Measurements from ENCODE around the gene CHMP1B.
"Not testable (repeated sequence)": the region's sequence is repeated elsewhere in the genome, so short reads cannot be mapped to it uniquely, and the experiment has no call there.

Gene CHMP1B

GRCh38 chr18:11850821-11851145, 430 bp upstream of the CHMP1B start:
- Mint-ChIP-seq H3K27ac (peak overlapping the region; percentile 100), H3K4me1 (ENCODE audit: low read depth) (peaks cover 25% of the 10 kb centered on the region), H3K9me3 (no peaks in the 10 kb centered on the region), H3K36me3 (ENCODE audit: low read depth) (peaks cover 3% of the 10 kb centered on the region), H3K4me3 (peak overlapping the region; percentile 100), H3K27me3 (ENCODE audit: low read depth) (no peaks in the 10 kb centered on the region)

- H3K36me3 Mint-ChIP-seq (ENCODE audit: low read depth): peaks cover 3% of the 10 kb centered on the region
- H3K4me1 Mint-ChIP-seq (ENCODE audit: low read depth): peaks cover 25% of the 10 kb centered on the region
- H3K4me3 Mint-ChIP-seq: peak overlapping the region; percentile 100
- no peaks in the 10 kb centered on the region for H3K27me3 Mint-ChIP-seq (ENCODE audit: low read depth)
- peak overlapping the region; percentile 100 for H3K27ac Mint-ChIP-seq
- H3K9me3 Mint-ChIP-seq: no peaks in the 10 kb centered on the region
These were observed 659 bp downstream of the CHMP1B start for GRCh38 chr18:11851806-11852337.

- not testable (repeated sequence) for H3K4me3 Mint-ChIP-seq; H3K36me3 Mint-ChIP-seq (ENCODE audit: low read depth); H3K27me3 Mint-ChIP-seq (ENCODE audit: low read depth); H3K9me3 Mint-ChIP-seq; H3K27ac Mint-ChIP-seq
- H3K4me1 Mint-ChIP-seq (ENCODE audit: low read depth): peaks cover 24% of the 10 kb centered on the region
These were observed 3.3 kb downstream of the CHMP1B start for GRCh38 chr18:11854554-11854953.

GRCh38 chr18:11857177-11857887, 6.1 kb downstream of the CHMP1B start:
- Mint-ChIP-seq H3K4me3 (no peak overlapping the region), H3K27me3 (ENCODE audit: low read depth) (no peaks in the 10 kb centered on the region), H3K9me3 (no peaks in the 10 kb centered on the region), H3K4me1 (ENCODE audit: low read depth) (peaks cover 6% of the 10 kb centered on the region), H3K36me3 (ENCODE audit: low read depth) (no peaks in the 10 kb centered on the region), H3K27ac (no peak overlapping the region)

GRCh38 chr18:11859282-11859830, 8.1 kb downstream of the CHMP1B start:
- Mint-ChIP-seq H3K4me1 (ENCODE audit: low read depth) (peaks cover 2% of the 10 kb centered on the region), H3K27me3 (ENCODE audit: low read depth) (no peaks in the 10 kb centered on the region), H3K9me3 (no peaks in the 10 kb centered on the region), H3K27ac (no peak overlapping the region), H3K4me3 (no peak overlapping the region), H3K36me3 (ENCODE audit: low read depth) (no peaks in the 10 kb centered on the region)

- H3K27ac Mint-ChIP-seq: no peak overlapping the region
- H3K4me3 Mint-ChIP-seq: no peak overlapping the region
These were observed 8.7 kb downstream of the CHMP1B start for GRCh38 chr18:11859903-11860407.

GRCh38 chr18:11860594-11861450, 9.6 kb downstream of the CHMP1B start:
- H3K27ac Mint-ChIP-seq: peak overlapping the region; percentile 3
- H3K4me3 Mint-ChIP-seq: no peak overlapping the region
- H3K9me3 Mint-ChIP-seq: no peaks in the 10 kb centered on the region
- no peaks in the 10 kb centered on the region for H3K27me3 Mint-ChIP-seq (ENCODE audit: low read depth)
- H3K36me3 Mint-ChIP-seq (ENCODE audit: low read depth): no peaks in the 10 kb centered on the region
- no peaks in the 10 kb centered on the region for H3K4me1 Mint-ChIP-seq (ENCODE audit: low read depth)

More at GRCh38 chr18:11859903-11860407, 8.7 kb downstream of the CHMP1B start:
- H3K9me3 Mint-ChIP-seq: no peaks in the 10 kb centered on the region
- no peaks in the 10 kb centered on the region for H3K27me3 Mint-ChIP-seq (ENCODE audit: low read depth)
- H3K4me1 Mint-ChIP-seq (ENCODE audit: low read depth): no peaks in the 10 kb centered on the region
- H3K36me3 Mint-ChIP-seq (ENCODE audit: low read depth): no peaks in the 10 kb centered on the region

- Mint-ChIP-seq H3K4me3 (no peak overlapping the region), H3K9me3 (no peaks in the 10 kb centered on the region), H3K27ac (no peak overlapping the region), H3K27me3 (ENCODE audit: low read depth) (no peaks in the 10 kb centered on the region), H3K4me1 (ENCODE audit: low read depth) (no peaks in the 10 kb centered on the region), H3K36me3 (ENCODE audit: low read depth) (no peaks in the 10 kb centered on the region)
These were observed 10.5 kb downstream of the CHMP1B start for GRCh38 chr18:11861583-11862288.

GRCh38 chr18:11862468-11863137, 11.4 kb downstream of the CHMP1B start:
- Mint-ChIP-seq H3K4me1 (ENCODE audit: low read depth) (no peaks in the 10 kb centered on the region), H3K27me3 (ENCODE audit: low read depth) (no peaks in the 10 kb centered on the region), H3K36me3 (ENCODE audit: low read depth) (no peaks in the 10 kb centered on the region), H3K27ac (no peak overlapping the region), H3K9me3 (no peaks in the 10 kb centered on the region), H3K4me3 (no peak overlapping the region)

- Mint-ChIP-seq H3K36me3 (ENCODE audit: low read depth) (no peaks in the 10 kb centered on the region), H3K27ac (no peak overlapping the region), H3K4me1 (ENCODE audit: low read depth) (no peaks in the 10 kb centered on the region), H3K27me3 (ENCODE audit: low read depth) (no peaks in the 10 kb centered on the region), H3K4me3 (no peak overlapping the region), H3K9me3 (no peaks in the 10 kb centered on the region)
These were observed 13.3 kb downstream of the CHMP1B start for GRCh38 chr18:11864471-11864870.

- no peaks in the 10 kb centered on the region for H3K9me3 Mint-ChIP-seq
- H3K4me1 Mint-ChIP-seq (ENCODE audit: low read depth): no peaks in the 10 kb centered on the region
- no peaks in the 10 kb centered on the region for H3K36me3 Mint-ChIP-seq (ENCODE audit: low read depth)
- no peak overlapping the region for H3K27ac Mint-ChIP-seq
- no peak overlapping the region for H3K4me3 Mint-ChIP-seq
- no peaks in the 10 kb centered on the region for H3K27me3 Mint-ChIP-seq (ENCODE audit: low read depth)
These were observed 13.9 kb downstream of the CHMP1B start for GRCh38 chr18:11865071-11865470.

- peaks cover 2% of the 10 kb centered on the region for H3K27me3 Mint-ChIP-seq (ENCODE audit: low read depth)
- H3K9me3 Mint-ChIP-seq: no peaks in the 10 kb centered on the region
- no peak overlapping the region for H3K4me3 Mint-ChIP-seq
- no peaks in the 10 kb centered on the region for H3K4me1 Mint-ChIP-seq (ENCODE audit: low read depth)
- no peak overlapping the region for H3K27ac Mint-ChIP-seq
- H3K36me3 Mint-ChIP-seq (ENCODE audit: low read depth): no peaks in the 10 kb centered on the region
These were observed 15.1 kb downstream of the CHMP1B start for GRCh38 chr18:11866329-11866728.

GRCh38 chr18:11866764-11867163, 15.6 kb downstream of the CHMP1B start:
- no peaks in the 10 kb centered on the region for H3K9me3 Mint-ChIP-seq
- H3K36me3 Mint-ChIP-seq (ENCODE audit: low read depth): no peaks in the 10 kb centered on the region
- no peak overlapping the region for H3K27ac Mint-ChIP-seq
- H3K27me3 Mint-ChIP-seq (ENCODE audit: low read depth): peaks cover 6% of the 10 kb centered on the region
- no peaks in the 10 kb centered on the region for H3K4me1 Mint-ChIP-seq (ENCODE audit: low read depth)
- no peak overlapping the region for H3K4me3 Mint-ChIP-seq

- peaks cover 6% of the 10 kb centered on the region for H3K27me3 Mint-ChIP-seq (ENCODE audit: low read depth)
- no peak overlapping the region for H3K27ac Mint-ChIP-seq
- no peaks in the 10 kb centered on the region for H3K9me3 Mint-ChIP-seq
- no peaks in the 10 kb centered on the region for H3K36me3 Mint-ChIP-seq (ENCODE audit: low read depth)
- no peaks in the 10 kb centered on the region for H3K4me1 Mint-ChIP-seq (ENCODE audit: low read depth)
- H3K4me3 Mint-ChIP-seq: no peak overlapping the region
These were observed 17.0 kb downstream of the CHMP1B start for GRCh38 chr18:11868230-11868629.
